HG03108 (cell line): Measurements from ENCODE around the gene DOC2A.
A peak's percentile ranks its signal among the peaks of the same experiment; 100 is the strongest.
"Not testable (repeated sequence)": the region's sequence is repeated elsewhere in the genome, so short reads cannot be mapped to it uniquely, and the experiment has no call there.

ENCODE experiments used
- ATAC-seq: cut with Tn5 transposase; IDR thresholded peaks from one replicate; pipeline ENCODE4 v1.9.1; 2021; ENCODE audit warnings: moderate library complexity; ENCODE audit not compliant: unreplicated experiment

DOC2A gene

GRCh38 chr16:29973384-29974246 lies 37.2 kb downstream of the DOC2A start, which contains the start of gene TAOK2:
TAOK2 (plus strand) TSS chr16:29973868; CDS start chr16:29977773, 3,905 bp downstream.
- ATAC-seq = peak; percentile 94

- ATAC-seq = no peak
Observed at GRCh38 chr16:29972992-29973383, 37.8 kb downstream of the DOC2A start.

GRCh38 chr16:29972500-29972899 lies 38.3 kb downstream of the DOC2A start:
- no peak for ATAC-seq

- no peak for ATAC-seq
Observed at GRCh38 chr16:29971304-29971703, 39.5 kb downstream of the DOC2A start.

GRCh38 chr16:29968205-29968604 lies 42.6 kb downstream of the DOC2A start:
- ATAC-seq = no peak

- ATAC-seq = no peak
Observed at GRCh38 chr16:29963021-29963743, 47.6 kb downstream of the DOC2A start.

- ATAC-seq = no peak
Observed at GRCh38 chr16:29962344-29962994, 48.4 kb downstream of the DOC2A start.

- ATAC-seq = peak; percentile 87
Observed at GRCh38 chr16:29961479-29962343, 49.1 kb downstream of the DOC2A start, which contains the start of gene TMEM219. TMEM219 (plus strand) TSS chr16:29962079; CDS start chr16:29963144, 1,065 bp downstream.

- ATAC-seq = no peak
Observed at GRCh38 chr16:29961127-29961478, 49.7 kb downstream of the DOC2A start.

GRCh38 chr16:29959821-29960220 lies 51.0 kb downstream of the DOC2A start:
- ATAC-seq = not testable (repeated sequence)

GRCh38 chr16:29959293-29959692 lies 51.5 kb downstream of the DOC2A start:
- no peak for ATAC-seq

- ATAC-seq = no peak
Observed at GRCh38 chr16:29958756-29959155, 52.1 kb downstream of the DOC2A start.
